SU-DHL-6 (cell line): ENCODE data around the gene TXNL4B.
"Not testable (repeated sequence)": the region's sequence is repeated elsewhere in the genome, so short reads cannot be mapped to it uniquely, and the experiment has no call there.

ENCODE experiments used
- H2AFZ ChIP-seq: fragments of 200-600 bp; sonication (generic); 2 replicates; pipeline ENCODE4 v1.6.1; 2014; ENCODE audit warnings: low read depth, mild to moderate bottlenecking, moderate library complexity, mixed read lengths, antibody characterized with exemption, low read length; ENCODE audit not compliant: severe bottlenecking
- H3F3A ChIP-seq: fragments of 200-600 bp; shearing (Covaris generic); 2 replicates; pipeline ENCODE4 v1.6.0; 2016; ENCODE audit warnings: antibody characterized with exemption, mild to moderate bottlenecking; ENCODE audit not compliant: insufficient read depth
- H3K27ac ChIP-seq: fragments of 200-600 bp; sonication (generic); 2 replicates; pipeline ENCODE4 v1.5.1; 2016; ENCODE audit warnings: low read depth, mild to moderate bottlenecking, low read length, moderate library complexity, mixed read lengths
- H3K27me3 ChIP-seq: fragments of 200-600 bp; sonication (generic), shearing (Covaris generic); 2 replicates; pipeline ENCODE4 v1.6.0; 2014; ENCODE audit warnings: mild to moderate bottlenecking, low read length
- H3K36me3 ChIP-seq: fragments of 200-600 bp; sonication (generic); 2 replicates; pipeline ENCODE4 v1.6.1; 2014; ENCODE audit warnings: mild to moderate bottlenecking, low read length, mixed read lengths
- H3K4me2 ChIP-seq: fragments of 300-600, 200-600 bp; shearing (Covaris generic), sonication (generic); 2 replicates; pipeline ENCODE4 v1.6.0; 2014; ENCODE audit warnings: low read length, low read depth, mild to moderate bottlenecking; ENCODE audit not compliant: poor library complexity, severe bottlenecking
- H3K4me3 ChIP-seq: fragments of 200-600 bp; sonication (generic); 2 replicates; pipeline ENCODE4 v1.5.1; 2014; ENCODE audit warnings: antibody characterized with exemption, low read length, mild to moderate bottlenecking, mixed read lengths; ENCODE audit not compliant: insufficient read depth, poor library complexity, severe bottlenecking
- H3K79me2 ChIP-seq: fragments of 200-600 bp; sonication (generic); 2 replicates; pipeline ENCODE4 v1.6.1; 2014; ENCODE audit warnings: mild to moderate bottlenecking, low read length, moderate library complexity; ENCODE audit not compliant: insufficient read depth
- H3K9ac ChIP-seq: fragments of 200-600 bp; sonication (generic); 2 replicates; pipeline ENCODE4 v1.7.0; 2014; ENCODE audit warnings: mild to moderate bottlenecking, low read length
- H3K9me2 ChIP-seq: fragments of 200-600 bp; sonication (generic); replicated peaks from 2 replicates; pipeline ENCODE4 v1.6.1; 2014; ENCODE audit warnings: low read length; ENCODE audit not compliant: insufficient read depth
- H3K9me3 ChIP-seq: fragments of 200-600 bp; sonication (generic); 2 replicates; pipeline ENCODE4 v1.6.1; 2014; ENCODE audit warnings: low read length, mixed read lengths; ENCODE audit not compliant: insufficient read depth
- H4K20me1 ChIP-seq: fragments of 200-600 bp; sonication (generic); 2 replicates; pipeline ENCODE4 v1.6.1; 2014; ENCODE audit warnings: low read depth, mild to moderate bottlenecking, antibody characterized with exemption, low read length, moderate library complexity, mixed read lengths
- CTCF ChIP-seq: fragments of 200-600 bp; sonication (generic); IDR thresholded peaks from one replicate; pipeline ENCODE4 v1.5.1; 2017; ENCODE audit warnings: antibody characterized with exemption, mild to moderate bottlenecking, low read length, moderate library complexity; ENCODE audit not compliant: insufficient read depth, poor library complexity, severe bottlenecking
- EZH2phosphoT487 ChIP-seq: fragments of 200-600 bp; sonication (generic), shearing (Covaris generic); conservative IDR thresholded peaks from 2 replicates; pipeline ENCODE4 v1.6.1; 2018; ENCODE audit warnings: mild to moderate bottlenecking, antibody characterized with exemption, low read length, moderate library complexity, mixed read lengths

Gene TXNL4B

GRCh38 chr16:72083778-72084404 is 9.5 kb downstream of the TXNL4B start:
- Histone ChIP-seq H3K9ac (no peak overlapping the region), H3K36me3 (peaks cover 15% of the 10 kb centered on the region; the same call in 1 of the 2 replicates), H3K27ac (no peak overlapping the region), H3K79me2 (no peaks in the 10 kb centered on the region), H2AFZ (no peak overlapping the region), H3F3A (no peaks in the 10 kb centered on the region), H3K27me3 (no peaks in the 10 kb centered on the region), H3K4me3 (no peak overlapping the region), H3K4me2 (no peak overlapping the region), H3K9me2 (no peaks in the 10 kb centered on the region), H3K9me3 (0 out of 2 replicates have a peak, but pooled peaks cover 6% of the 10 kb centered on the region), H4K20me1 (no peaks in the 10 kb centered on the region)
- TF ChIP-seq EZH2phosphoT487 = no peak
- no peak for TF ChIP-seq CTCF

DNA sequence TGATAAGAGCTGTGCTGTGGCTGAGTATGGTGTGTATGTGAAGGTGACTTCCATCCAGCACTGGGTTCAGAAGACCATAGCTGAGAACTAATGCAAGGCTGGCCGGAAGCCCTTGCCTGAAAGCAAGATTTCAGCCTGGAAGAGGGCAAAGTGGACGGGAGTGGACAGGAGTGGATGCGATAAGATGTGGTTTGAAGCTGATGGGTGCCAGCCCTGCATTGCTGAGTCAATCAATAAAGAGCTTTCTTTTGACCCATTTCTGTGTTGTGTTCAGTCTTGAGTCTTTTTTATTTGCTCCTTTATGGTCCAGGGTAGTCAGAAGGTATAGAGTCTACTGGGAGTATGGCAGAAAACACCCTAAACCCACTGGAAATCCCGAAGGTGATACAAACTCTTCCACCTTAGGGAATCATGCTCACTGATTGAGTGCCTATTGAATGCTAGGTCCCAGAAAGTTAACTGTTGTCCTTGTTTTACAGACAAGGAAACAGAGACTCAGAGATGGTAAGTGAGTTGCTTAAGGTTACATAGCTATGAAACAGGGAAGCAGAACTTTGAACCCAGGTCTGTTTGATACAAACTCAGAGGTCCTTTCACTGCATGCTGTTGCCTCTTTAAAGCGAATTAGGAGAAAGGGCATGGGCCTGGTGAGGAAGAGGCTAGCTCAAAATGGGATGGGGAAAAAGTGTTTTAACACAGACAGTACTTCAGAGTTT is 16.3 kb downstream of the TXNL4B start:
- H3F3A ChIP-seq, H3K27me3 ChIP-seq, H4K20me1 ChIP-seq, H3K27ac ChIP-seq, H3K4me3 ChIP-seq, H2AFZ ChIP-seq, H3K9me3 ChIP-seq, H3K9me2 ChIP-seq, H3K4me2 ChIP-seq, H3K36me3 ChIP-seq, H3K79me2 ChIP-seq, H3K9ac ChIP-seq: not testable (repeated sequence)

DNA sequence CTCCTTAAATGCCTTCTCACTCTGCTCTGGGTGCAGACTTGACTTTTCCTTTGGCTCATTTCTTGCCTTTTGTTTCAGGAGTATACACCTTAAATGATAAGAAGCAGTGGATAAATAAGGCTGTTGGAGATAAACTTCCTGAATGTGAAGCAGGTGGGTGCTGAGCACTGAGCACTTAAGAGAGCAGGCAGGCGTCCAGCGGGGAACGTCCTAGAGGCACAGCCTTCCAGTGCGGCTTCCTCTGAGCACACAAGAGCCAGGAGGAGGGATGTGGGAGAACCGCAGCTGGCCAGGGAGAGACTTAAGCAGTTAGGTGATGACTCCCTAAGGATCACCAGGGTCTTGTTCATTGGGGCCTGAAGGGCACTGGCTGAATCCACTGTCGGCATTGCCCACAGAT is 18.4 kb downstream of the TXNL4B start:
- H3K27me3 ChIP-seq, H3K27ac ChIP-seq, H3K9me3 ChIP-seq, H4K20me1 ChIP-seq, H3K9ac ChIP-seq, H3K36me3 ChIP-seq, H3F3A ChIP-seq, H3K9me2 ChIP-seq, H3K79me2 ChIP-seq, H3K4me2 ChIP-seq, H2AFZ ChIP-seq, H3K4me3 ChIP-seq: not testable (repeated sequence)

DNA sequence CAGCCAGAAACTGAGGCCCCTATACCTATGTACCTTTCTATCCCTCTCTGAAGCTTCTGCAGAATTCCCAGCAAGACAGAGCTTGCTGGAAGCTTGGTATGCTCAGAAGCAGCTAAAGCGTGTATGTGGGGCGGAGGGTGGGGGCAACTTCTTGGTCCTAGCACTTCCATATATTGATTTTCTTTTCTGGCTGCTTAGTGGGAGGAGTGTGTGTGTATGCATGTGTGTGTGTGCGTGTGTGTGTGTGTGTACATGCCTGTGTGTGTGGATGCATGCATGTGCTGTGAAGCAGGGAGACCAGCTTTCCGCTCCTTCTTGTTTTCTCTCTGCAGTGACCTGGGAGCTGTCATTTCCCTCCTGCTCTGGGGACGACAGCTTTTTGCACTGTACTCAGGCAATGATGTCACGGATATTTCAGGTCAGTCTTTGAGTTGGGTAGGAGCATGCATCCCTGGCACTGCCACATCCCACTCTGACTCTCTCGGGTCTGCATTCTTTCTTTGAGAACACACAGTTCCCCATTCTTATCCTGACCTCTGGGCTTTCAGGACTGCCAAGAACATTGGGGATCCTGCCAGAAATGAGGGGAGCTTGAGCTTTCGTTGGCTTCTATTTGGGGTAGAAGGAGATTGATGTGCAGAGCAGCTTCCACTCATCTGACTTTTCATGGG is 19.7 kb downstream of the TXNL4B start:
- no peak for TF ChIP-seq CTCF
- no peak for TF ChIP-seq EZH2phosphoT487
- Histone ChIP-seq H3K9me2 (no peaks in the 10 kb centered on the region), H3K4me3 (no peak overlapping the region), H3K9me3 (no peaks in the 10 kb centered on the region), H3K27ac (no peak overlapping the region), H4K20me1 (no peaks in the 10 kb centered on the region), H3K9ac (no peak overlapping the region), H2AFZ (no peak overlapping the region), H3K27me3 (no peaks in the 10 kb centered on the region), H3K79me2 (no peaks in the 10 kb centered on the region), H3F3A (no peaks in the 10 kb centered on the region), H3K36me3 (no peaks in the 10 kb centered on the region), H3K4me2 (no peak overlapping the region)
